Stimulated activated CD4-positive, alpha-beta T cell treated with anti-CD3 and anti-CD28 coated beads, Interleukin-1b, Interleukin-23, amount 100 ng/mL, for 48 hours (primary cell): ENCODE results near the gene DOC2A.
"Not testable (repeated sequence)": the region's sequence is repeated elsewhere in the genome, so short reads cannot be mapped to it uniquely, and the experiment has no call there.

ENCODE experiments used
- DNase-seq: peaks from one replicate; pipeline ENCODE4 v3.0.0-alpha.2; 2020

DOC2A gene

GRCh38 chr16:30010844-30011713 lies at the start of gene DOC2A:
Gene DOC2A, minus strand, starts transcription at chr16:30011027. Its CDS starts 805 bp downstream, at chr16:30010222.
- no peak for DNase-seq

- DNase-seq: no peak
Observed at GRCh38 chr16:30060346-30060745, 49.5 kb upstream of the DOC2A start.

GRCh38 chr16:30054959-30055553 lies 44.2 kb upstream of the DOC2A start:
- DNase-seq: peak; percentile 54

- no peak for DNase-seq
Observed at GRCh38 chr16:30054451-30054850, 43.6 kb upstream of the DOC2A start.

- no peak for DNase-seq
Observed at GRCh38 chr16:30053376-30054015, 42.7 kb upstream of the DOC2A start.

- peak; percentile 93 for DNase-seq
Observed at GRCh38 chr16:30052671-30053372, 42.0 kb upstream of the DOC2A start.

- DNase-seq: no peak
Observed at GRCh38 chr16:30051518-30051917, 40.7 kb upstream of the DOC2A start.

- no peak for DNase-seq
Observed at GRCh38 chr16:30049871-30050270, 39.0 kb upstream of the DOC2A start.

- DNase-seq: no peak
Observed at GRCh38 chr16:30046588-30046987, 35.8 kb upstream of the DOC2A start.

GRCh38 chr16:30046178-30046577 lies 35.4 kb upstream of the DOC2A start:
- DNase-seq: no peak

GRCh38 chr16:30041841-30042240 lies 31.0 kb upstream of the DOC2A start:
- no peak for DNase-seq

GRCh38 chr16:30040690-30041089 lies 29.9 kb upstream of the DOC2A start:
- not testable (repeated sequence) for DNase-seq

- DNase-seq: no peak
Observed at GRCh38 chr16:30040221-30040620, 29.4 kb upstream of the DOC2A start.

GRCh38 chr16:30033270-30033669 lies 22.4 kb upstream of the DOC2A start:
- DNase-seq: no peak

- peak; percentile 66 for DNase-seq
Observed at GRCh38 chr16:30032083-30032819, 21.4 kb upstream of the DOC2A start.

GRCh38 chr16:30031477-30031918 lies 20.7 kb upstream of the DOC2A start:
- no peak for DNase-seq

GRCh38 chr16:30030841-30031413 lies 20.1 kb upstream of the DOC2A start, which contains the start of gene TLCD3B:
Gene TLCD3B, minus strand, starts transcription at chr16:30031271. Its CDS starts 744 bp downstream, at chr16:30030527.
- no peak for DNase-seq

GRCh38 chr16:30030011-30030685 lies 19.3 kb upstream of the DOC2A start:
- DNase-seq: no peak

GRCh38 chr16:30028438-30029076 lies 17.7 kb upstream of the DOC2A start:
- no peak for DNase-seq

- no peak for DNase-seq
Observed at GRCh38 chr16:30027588-30028437, 17.0 kb upstream of the DOC2A start.
